GM21619 (cell line): Measurements from ENCODE around the gene DAG1.
"Not testable (repeated sequence)": the region's sequence is repeated elsewhere in the genome, so short reads cannot be mapped to it uniquely, and the experiment has no call there.

Experiments used
- ATAC-seq: cut with Tn5 transposase; IDR thresholded peaks from one replicate; pipeline ENCODE4 v1.9.1; 2021; ENCODE audit not compliant: unreplicated experiment

The DAG1 gene

DNA sequence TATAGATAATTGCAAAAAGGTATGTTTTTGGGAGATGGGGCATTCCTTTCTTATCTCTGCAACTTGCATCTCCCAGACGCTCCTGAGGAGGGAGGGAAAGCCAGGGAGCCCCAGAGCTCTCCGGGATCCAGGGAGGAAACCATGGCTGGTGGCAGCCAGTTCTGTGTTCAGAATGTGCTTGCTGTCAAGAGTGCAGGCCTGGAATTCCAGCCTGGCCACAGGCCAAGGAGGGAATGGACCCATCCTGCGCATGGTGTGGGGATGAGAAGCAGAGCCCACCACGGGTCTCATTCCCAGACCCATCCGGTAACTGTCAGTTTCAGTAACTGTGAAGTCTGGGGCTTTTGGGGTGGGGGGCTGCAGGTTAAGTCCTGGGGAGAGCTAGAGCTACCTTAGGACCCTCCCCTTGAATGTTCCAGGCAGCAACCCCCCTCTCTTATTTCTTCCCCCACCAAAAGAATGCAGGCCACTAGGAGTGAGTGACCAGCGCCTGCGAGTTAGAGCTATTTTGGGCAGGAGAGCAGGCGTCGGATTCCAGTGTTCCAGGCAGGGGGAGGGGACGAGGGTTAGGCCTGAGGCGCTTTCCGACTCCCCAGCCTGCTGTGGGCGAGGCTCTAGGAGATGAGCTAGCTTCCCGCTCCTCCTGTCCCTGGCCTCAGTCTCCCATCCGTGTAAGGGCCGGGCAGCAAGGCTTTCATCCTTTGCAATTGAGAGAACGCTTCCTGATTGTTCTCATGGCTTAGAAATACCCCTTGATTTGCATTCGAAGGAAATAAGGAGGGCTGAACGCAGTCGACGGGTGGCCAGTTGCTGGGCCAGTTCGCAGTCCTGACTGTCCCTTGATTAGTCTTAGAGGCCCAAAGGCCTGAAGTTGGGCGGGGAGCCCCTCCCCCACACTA lies 781 bp upstream of the DAG1 start:
- ATAC-seq, result peak; percentile 2

DNA sequence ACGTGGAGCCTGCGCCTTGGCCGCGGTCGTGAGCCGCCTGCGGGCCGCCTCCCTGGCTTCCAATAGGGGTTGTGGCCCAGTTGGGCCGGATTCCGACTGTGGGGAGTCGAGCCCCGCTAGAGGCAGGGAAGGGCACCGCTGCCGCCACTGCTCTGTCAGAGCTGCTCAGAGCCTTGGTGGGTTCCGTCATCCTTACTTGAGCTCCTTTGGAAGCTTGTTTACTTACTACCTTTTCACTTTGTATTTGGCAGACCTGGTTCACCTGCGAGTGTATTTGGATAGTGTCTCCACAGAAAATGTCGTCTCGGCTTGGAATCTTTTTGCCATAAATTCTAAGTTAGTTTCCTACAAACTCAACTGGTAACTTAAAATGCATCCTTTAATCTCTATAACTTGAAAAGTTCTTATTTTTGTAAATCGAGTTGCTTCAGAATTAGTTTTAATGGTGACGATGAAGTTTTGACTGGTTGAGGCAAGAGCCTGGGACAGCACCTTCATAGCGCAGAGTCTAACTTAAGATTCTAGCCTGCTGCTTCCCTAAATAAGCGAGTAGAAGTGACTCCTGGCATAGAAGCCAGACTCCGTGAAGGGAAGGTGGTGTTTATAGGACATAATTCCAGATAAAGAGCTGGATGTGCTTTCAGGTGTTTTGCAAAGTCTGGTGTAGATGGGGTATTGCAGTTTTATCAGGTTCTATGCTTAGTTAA lies 800 bp downstream of the DAG1 start:
- peak; percentile 18 for ATAC-seq

DNA sequence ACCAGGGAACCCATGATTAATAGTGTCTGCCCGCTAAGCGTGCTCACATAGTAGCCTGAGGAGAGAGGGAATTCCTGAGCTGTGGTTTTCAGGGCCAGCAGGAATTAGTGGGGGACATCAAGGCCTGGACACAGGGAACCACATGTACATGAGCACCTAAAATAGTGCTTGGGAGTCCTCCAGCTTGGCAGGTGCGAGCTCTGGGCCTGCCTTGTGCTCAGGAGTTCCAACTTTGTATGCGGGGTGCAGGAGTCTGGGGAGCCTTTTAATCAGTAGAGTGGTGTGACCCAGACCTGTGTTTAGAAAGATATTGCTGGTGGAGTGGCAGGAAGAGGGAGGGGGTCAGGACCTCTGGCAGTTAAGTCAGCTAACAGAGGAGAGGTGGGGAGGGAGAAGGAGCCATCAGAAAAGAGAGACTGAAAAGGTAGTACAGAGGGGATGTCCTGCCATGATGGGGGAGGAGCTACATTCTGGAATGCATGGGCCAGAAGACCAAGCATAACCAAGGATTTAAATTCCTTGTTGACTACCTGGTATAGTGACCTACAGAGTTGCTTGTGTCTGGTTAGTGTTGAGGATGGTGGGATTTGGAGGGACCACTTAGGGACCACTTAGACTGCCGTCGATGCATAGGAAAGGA lies 1.9 kb downstream of the DAG1 start:
- no peak for ATAC-seq

DNA sequence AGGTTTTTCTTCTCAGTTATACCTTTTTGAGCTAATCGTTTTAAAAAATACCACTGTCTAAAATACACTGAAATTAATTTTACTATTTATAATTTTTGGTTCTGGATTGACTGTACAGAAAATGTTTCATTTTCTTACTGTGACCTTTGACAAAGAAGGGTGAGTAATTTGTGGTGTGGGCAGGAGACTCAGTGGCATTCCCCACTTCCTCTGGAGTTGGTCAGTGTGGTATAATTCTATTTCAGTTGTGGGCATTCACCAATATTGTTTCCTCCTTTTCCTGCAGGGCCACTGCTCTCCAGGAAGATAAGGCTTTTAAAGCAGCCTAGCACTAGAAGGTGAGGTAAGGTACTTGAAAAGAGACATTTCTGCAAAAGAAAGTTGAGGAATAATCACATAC lies 6.5 kb downstream of the DAG1 start:
- peak; percentile 54 for ATAC-seq

DNA sequence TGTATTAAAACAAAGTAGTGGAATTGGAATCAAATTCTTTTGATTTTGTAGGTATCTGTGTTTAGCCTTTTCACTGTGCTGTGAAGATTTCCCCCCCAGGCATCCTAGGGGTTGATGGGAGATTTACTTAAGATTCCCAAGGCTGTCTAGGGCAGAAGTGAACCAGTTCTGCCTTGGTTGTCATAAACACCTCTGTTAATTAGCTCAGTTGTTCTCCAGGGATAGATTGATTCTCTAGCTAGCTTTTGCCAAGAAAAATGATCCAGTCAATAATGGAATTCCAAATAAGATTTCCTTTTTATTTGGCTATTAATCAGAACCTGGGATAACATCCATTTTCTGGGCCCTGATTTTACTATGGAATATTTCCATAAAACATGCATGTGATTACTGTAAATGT lies 12.7 kb downstream of the DAG1 start:
- ATAC-seq, result no peak

DNA sequence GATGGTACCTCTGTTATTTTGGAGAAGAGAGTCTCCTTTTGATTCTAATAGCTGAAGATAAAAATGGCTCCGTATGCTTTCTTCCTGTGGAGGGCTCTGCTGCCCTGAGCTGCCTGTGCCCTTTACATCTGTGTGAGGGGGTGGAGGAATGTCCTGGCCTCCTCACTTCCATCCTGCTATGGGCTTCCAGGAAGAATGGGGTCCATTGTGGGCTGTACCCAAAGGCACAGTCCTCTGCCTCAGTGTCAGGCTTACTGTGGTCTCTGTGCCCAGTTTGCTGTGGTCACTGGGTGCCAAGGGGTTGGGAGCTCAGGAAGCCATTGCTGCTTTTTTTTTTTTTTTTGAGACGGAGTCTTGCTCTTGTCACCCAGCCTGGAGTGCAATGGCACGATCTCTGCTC lies 14.4 kb downstream of the DAG1 start:
- ATAC-seq, result no peak

DNA sequence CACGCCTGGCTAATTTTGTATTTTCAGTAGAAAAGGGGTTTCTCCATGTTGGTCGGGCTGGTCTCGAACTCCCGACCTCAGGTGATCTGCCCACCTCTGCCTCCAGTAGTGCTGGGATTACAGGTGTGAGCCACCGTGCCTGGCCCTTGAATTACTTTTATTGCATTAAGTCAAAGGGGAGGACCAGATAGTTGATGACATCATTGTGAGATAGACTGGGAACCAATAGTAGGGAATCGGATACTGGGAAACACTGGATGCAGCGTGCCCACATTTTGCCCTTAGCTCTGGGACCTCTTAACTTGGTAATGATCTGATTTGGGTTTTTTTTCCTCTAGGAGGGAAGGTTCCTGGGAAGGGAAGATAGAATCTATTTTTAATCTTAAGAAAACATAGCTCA lies 19.2 kb downstream of the DAG1 start:
- no peak for ATAC-seq

DNA sequence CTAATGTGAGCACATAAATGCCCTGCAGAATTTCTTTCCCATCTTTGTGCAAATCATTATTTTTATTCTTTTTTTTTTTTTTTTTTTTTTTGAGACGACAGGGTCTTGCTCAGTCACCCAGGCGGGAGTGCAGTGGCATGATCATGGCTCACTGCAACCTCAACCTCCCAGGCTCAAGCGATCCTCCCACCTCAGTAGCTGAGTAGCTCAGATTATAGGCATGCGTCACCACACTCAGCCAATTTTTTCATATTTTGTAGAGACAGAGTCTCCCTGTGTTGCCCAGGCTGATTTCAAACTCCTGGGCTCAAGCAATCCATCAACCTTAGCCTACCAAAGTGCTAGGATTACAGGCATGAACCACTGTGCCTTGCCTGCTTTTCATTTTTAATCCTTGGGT lies 22.9 kb downstream of the DAG1 start:
- ATAC-seq, result no peak

DNA sequence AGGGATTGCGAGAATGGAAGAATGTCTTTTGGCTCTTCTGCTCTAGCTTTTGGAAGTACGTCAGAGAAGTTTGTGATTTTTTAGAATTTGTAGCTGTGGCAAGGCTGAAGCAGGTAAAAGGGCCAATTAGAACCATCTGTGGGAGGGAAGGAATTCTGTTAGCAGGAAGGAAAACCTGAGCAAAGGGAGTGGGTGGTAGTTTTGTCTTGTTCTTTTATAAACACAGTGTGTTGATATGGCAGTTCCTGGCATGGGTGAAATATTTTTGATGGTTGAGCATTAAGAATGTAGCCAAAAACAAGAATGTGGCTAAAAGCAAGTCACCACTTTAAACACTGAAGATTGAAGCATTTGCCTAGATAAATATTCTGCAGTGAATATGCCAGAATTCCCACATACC lies 23.8 kb downstream of the DAG1 start:
- ATAC-seq, result no peak

DNA sequence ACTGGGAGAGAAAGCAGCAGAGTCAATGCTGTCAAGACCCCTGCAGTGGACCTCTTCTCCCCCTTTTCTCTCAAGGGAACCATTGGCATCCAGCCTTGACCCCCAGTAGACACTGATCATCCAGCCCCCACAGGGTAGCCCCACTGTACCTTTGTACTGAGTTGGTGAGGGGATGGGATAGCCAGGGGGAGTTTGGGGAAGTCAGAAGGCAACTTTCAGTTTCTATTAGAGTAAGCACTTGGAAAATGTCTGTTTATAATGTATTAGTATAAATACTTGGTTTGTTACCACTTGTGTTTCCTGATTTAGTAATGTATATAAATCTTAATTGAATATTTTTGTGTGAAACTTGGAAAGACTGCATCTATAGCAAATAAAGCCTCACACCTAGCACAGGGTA lies 25.0 kb downstream of the DAG1 start:
- ATAC-seq, result no peak

DNA sequence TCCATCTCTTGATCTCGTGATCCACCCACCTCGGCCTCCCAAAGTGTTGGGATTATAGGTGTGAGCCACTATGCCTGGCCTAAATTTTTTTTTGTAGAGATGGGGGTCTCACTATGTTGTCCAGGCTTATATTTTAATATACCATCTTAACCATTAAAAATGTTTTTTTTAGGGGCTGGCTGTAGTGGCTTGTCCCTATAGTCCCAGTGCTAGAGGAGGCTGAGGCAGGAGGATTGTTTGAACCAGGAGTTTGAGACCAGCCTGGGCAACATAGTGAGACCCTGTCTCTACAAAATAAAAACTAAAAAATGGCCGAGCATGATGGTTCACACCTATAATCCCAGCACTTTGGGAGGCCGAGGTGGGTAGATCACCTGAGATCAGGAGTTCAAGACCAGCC lies 26.8 kb downstream of the DAG1 start:
- not testable (repeated sequence) for ATAC-seq

DNA sequence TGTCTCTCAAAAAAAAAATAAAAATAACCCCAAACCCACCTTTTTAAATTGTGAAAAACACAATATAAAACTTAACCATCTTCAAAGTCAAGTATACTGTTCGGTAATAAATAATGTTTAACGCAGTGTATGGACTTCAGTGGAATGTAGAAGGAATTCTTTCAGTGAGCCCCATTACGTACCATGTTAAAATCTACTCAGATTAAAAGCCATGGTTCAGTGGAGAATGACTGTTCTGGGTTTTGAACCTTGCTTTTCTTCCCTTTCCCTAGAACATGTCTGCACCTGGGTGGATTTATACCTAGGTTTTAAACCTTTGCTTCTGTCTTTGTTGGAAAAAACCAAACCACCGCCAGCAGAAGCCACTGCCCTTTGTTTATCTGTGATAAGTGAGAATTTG lies 27.5 kb downstream of the DAG1 start:
- ATAC-seq, result no peak

DNA sequence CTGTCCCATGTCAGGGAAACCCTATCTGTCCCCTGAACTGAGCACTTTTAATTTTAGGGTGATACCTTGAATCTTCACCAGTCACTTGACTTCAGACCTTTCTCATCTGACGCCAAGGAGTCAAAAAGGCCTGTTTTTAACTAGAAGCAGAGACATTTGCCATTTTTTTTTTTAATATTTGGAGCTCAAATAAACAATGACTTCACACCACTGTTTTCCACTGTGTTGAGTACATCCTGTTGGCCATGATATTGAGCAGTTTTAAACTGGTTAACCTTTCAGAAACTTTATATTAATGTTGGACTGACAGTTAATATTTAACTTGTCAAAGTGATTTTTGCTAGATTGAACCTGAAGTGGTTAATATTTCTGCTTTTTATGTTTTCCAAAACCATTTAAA lies 28.2 kb downstream of the DAG1 start:
- ATAC-seq, result no peak

DNA sequence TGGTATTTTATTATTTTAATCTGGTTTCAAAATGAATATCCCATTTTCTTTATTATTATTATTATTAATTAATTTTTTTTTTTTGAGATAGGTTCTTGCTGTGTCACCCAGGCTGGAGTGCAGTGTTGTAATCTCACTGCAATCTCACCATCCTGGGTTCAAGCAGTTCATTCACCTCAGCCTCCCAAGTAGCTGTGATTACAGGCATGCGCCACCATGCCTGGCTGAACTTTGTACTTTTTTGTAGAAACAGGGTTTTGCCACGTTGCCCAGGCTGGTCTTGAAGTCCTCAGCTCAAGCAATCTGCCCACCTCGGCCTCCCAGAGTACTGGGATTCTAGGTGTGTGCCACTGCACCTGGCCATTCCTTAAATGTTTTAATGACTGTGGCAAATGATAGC lies 28.6 kb downstream of the DAG1 start:
- no peak for ATAC-seq

DNA sequence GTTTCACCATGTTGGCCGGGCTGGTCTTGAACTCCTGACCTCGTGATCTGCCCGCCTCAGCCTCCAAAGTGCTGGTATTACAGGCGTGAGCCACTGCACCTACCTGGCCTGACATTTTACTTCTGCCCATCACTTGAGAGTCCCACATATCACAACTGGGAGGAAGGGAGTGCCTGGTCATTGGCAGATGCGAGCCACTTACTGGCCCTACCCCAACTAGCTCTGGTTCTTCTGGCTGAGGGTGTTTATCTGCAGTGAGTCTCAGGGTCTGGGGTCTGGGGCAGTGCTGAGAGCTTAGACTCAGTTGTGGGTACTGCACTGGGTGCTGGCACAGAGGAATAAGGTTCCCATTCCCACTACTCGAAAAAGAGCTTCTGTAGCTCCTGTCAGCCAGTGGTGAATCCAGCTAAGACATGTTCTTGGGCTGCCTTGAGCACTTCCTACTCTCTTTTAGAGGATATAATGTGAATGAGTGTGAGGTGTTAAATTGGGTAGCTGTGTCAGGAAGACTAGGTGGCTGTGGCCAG lies 30.2 kb downstream of the DAG1 start:
- no peak for ATAC-seq

DNA sequence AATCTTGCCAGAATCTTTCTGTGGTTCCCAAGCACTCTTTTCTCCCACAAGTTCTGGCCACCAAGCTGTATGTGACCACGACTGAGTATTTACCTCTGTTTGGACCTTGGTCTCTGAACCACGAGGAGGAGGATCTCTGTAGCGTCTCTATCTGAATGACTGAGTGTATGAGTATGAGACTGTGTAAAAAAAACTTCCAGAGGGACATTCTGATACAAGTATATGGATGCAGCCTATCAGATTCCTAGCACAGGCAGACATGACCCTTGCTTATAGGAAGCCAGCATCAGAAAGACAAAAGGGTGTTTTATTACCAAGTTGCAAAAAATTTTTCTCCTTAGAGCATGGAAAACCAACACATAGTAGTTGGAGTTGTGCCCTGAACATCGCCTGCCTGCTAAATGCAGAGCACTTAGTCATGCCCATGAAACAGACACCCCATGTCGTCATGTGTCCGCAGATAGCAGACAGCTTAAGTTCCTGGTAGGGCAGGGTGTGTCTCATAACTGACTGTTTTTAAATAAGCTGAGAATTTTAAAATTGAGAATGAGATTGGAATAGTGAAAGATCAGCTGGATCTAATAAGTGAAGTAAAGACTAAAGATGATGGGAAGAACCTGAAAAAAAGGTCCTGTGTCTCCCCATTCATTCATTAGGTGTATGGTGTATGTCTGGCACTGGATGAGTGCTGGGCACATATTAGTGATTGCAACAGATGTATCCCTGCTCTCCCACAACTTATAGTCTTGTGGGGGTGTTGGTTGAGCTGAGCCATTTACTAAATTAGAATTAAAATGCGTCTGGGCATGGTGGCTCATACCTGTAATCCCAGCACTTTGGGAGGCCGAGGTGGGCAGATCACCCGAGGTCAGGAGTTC lies 30.9 kb downstream of the DAG1 start:
- ATAC-seq, result no peak

DNA sequence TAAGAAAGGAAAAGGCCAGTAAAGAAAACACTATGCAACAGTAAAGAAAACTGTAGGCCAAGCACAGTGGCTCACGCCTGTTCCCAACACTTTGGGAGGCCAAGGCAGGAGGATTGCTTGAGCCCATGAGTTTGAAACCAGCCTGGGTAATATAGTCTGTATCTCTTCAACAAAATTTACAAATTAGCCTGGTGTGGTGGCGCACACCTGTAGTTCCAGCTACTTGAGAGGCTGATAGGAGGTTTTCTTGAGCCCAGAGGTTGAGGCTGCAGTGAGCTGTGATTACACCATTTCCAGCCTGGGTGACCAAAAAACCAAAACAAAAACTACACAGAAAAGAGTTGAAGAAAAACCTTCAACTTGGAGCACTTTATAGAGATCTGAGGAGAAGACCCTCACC lies 31.8 kb downstream of the DAG1 start:
- ATAC-seq, result no peak

DNA sequence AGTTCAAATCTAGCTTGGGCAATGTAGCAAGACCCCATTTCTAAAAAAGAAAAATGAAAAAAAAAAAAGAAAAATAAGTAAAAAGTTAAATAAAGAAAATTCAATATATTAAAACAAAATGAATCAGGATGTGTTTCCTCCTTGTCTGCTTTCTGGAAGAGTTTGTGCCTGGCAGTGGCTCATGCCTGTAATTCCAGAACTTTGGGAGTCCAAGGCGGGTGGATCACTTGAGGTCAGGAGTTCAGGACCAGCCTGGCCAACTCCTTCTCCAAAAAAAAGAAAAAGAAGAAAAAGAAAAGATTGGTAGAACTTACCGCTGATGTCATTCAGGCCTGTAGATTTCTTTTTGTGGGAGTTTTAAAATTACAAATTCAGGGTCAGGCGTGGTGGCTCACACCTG lies 36.8 kb downstream of the DAG1 start:
- ATAC-seq, result no peak

DNA sequence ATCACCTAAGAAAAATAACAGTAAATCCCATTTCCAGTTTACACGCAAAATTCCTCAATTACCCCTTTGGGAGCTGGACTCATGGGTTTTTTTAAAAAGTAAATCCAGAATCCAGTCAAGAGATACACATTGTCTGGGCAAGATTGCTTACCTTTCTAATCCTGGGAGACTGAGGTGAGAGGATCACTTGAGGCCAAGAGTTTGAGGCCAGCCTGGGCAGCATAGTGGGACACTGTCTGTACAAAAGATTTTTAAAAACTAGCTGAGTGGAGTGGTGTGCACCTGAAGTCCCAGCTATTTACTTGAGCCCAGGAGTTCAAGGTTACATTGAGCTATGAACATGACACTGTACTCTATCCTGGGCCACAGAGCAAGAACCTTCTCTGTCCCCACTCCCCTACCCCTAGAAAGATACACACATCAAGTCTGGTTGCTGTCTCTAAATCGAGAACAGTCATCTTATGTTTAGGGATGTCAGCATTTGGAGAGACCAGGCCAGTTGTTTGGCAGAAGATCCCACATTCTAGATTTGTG lies 39.0 kb downstream of the DAG1 start:
- no peak for ATAC-seq

DNA sequence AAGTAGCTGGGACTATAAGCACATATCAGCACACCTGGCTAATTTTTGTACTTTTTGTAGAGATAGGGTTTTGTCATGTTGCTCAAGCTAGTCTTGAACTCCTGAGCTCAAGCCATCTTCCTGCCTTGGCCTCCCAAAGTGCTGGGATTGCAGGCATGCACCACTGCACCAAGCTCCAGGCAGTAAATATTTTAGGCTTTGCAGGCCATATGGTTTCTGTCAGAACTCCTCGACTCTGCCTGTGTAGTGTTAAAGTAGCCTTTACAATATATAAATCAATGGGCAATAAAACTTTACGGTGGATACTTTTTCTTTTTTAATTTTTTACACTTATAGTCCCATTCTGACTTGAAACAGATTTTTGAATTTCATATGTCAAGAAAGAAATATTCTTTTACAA lies 41.6 kb downstream of the DAG1 start:
- ATAC-seq, result no peak
